Measurements from ENCODE around the gene TNFRSF1A.
"Not testable (repeated sequence)": the region's sequence is repeated elsewhere in the genome, so short reads cannot be mapped to it uniquely, and the experiment has no call there.

The TNFRSF1A gene

DNA sequence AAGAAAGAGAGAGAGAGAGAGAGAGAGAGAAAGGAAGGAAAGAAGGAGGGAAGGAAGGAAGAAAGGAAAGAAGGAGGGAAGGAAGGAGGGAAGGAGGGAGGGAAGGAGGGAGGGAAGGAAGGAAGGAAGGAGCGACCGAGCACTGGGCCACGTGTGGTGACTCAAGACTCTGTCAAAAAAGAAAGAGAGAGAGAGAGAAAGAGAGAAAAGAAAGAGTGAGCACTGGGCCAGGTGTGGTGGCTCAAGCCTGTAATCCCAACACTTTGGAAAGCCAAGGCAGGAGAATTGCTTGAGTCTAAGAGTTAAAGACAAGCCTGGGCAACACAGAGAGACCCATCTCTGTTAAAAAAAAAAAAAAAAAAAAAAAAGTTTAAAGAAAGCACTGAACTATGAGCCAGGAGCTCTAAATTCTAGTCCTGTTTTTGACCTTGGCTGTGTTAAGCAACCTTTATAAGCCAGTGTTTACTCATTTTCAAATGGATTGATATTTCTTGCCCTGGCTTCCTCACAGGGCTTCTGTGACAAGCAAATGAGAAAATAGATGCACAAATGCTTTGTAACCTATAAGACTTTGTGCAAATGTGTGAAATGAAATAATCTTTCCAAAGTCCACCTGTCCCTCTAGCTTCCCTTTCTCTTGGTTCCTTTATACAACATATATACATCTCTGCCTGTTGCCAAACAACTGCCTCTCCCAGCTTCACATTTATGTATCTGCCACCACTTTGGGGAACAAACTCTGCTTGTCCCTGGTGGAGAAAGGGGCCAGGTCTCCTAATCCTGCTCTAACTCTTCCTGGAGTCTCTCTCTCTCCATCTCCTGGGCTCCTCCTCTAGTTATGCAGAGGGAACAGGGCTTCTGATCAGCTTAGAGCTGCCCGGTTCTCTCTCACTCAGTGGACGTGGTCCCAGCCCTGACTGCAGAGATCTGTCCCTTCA, 47.5 kb downstream of the TNFRSF1A start:
- H3K4me3 ChIP-seq (ENCODE audit: low read length), result no peak overlapping the region
- no peak for DNase-seq (ENCODE audit: low read depth)
- TF ChIP-seq CTCF (conservative IDR thresholded peaks at IDR 0.05; ENCODE audit: low read depth, low read length), result no peak

GRCh38 chr12:6292606-6293005, 49.3 kb downstream of the TNFRSF1A start:
- no peak for TF ChIP-seq CTCF (conservative IDR thresholded peaks at IDR 0.05; ENCODE audit: low read depth, low read length)
- no peak overlapping the region for H3K4me3 ChIP-seq (ENCODE audit: low read length)
- DNase-seq (ENCODE audit: low read depth), result no peak

DNA sequence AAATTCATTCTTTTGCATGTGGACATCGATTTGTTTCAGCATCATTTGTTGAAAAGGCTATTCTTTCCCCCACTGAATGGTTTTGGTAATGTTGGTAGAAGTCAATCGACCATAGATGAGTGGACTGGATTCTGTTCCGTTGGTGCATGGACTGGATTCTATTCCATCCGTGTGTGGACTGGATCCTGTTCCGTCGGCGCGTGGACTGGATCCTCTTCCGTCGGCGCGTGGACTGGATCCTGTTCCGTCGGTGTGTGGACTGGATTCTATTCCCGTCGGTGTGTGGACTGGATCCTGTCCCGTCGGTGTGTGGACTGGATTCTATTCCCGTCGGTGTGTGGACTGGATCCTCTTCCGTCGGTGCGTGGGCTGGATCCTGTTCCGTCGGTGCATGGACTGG, 52.0 kb downstream of the TNFRSF1A start:
- not testable (repeated sequence) for H3K4me3 ChIP-seq (ENCODE audit: low read length); DNase-seq (ENCODE audit: low read depth)

DNA sequence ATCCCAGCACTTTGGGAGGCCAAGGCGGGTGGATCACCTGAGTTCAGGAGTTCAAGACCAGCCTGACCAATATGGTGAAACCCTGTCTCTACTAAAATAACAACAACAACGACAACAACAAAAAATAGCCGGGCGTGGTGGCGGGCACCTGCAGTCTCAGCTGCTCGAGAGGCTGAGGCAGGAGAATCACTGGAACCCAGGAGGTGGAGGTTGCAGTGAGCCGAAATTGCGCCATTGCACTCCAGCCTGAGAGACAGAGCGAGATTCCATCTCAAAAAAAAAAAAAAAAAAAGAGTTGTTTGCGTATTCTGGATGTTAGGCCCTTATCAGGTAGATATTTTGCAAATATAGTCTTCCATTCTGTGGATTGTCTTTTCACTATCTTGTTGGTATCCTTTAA, 52.8 kb downstream of the TNFRSF1A start:
- not testable (repeated sequence) for DNase-seq (ENCODE audit: low read depth)

GRCh38 chr12:6288235-6288634, 53.6 kb downstream of the TNFRSF1A start:
- no peak for TF ChIP-seq CTCF (conservative IDR thresholded peaks at IDR 0.05; ENCODE audit: low read depth, low read length)
- no peak overlapping the region for H3K4me3 ChIP-seq (ENCODE audit: low read length)
- no peak for DNase-seq (ENCODE audit: low read depth)

More for the DNA sequence above, 52.8 kb downstream of the TNFRSF1A start:
- not testable (repeated sequence) for H3K4me3 ChIP-seq (ENCODE audit: low read length)

GRCh38 chr12:6285532-6286306, 56.2 kb downstream of the TNFRSF1A start:
- TF ChIP-seq CTCF (conservative IDR thresholded peaks at IDR 0.05; ENCODE audit: low read depth, low read length), result no peak
- H3K4me3 ChIP-seq (ENCODE audit: low read length), result no peak overlapping the region
- no peak for DNase-seq (ENCODE audit: low read depth)

GRCh38 chr12:6285063-6285477, 56.8 kb downstream of the TNFRSF1A start:
- H3K4me3 ChIP-seq (ENCODE audit: low read length), result no peak overlapping the region
- DNase-seq (ENCODE audit: low read depth), result no peak
- TF ChIP-seq CTCF (conservative IDR thresholded peaks at IDR 0.05; ENCODE audit: low read depth, low read length), result peak; percentile 89

GRCh38 chr12:6284273-6284672, 57.6 kb downstream of the TNFRSF1A start:
- TF ChIP-seq CTCF (conservative IDR thresholded peaks at IDR 0.05; ENCODE audit: low read depth, low read length), result no peak
- DNase-seq (ENCODE audit: low read depth), result no peak
- H3K4me3 ChIP-seq (ENCODE audit: low read length), result no peak overlapping the region

Measured in retinal pigment epithelial cell (primary cell).